HG03442 (cell line): ENCODE results near the gene MAGEA11.
"Not testable (repeated sequence)": the region's sequence is repeated elsewhere in the genome, so short reads cannot be mapped to it uniquely, and the experiment has no call there.

Experiments
- ATAC-seq: cut with Tn5 transposase; IDR thresholded peaks from one replicate; pipeline ENCODE4 v1.9.1; 2021; ENCODE audit warnings: mild to moderate bottlenecking, moderate library complexity; ENCODE audit not compliant: unreplicated experiment

MAGEA11 gene, protein sequence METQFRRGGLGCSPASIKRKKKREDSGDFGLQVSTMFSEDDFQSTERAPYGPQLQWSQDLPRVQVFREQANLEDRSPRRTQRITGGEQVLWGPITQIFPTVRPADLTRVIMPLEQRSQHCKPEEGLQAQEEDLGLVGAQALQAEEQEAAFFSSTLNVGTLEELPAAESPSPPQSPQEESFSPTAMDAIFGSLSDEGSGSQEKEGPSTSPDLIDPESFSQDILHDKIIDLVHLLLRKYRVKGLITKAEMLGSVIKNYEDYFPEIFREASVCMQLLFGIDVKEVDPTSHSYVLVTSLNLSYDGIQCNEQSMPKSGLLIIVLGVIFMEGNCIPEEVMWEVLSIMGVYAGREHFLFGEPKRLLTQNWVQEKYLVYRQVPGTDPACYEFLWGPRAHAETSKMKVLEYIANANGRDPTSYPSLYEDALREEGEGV

DNA sequence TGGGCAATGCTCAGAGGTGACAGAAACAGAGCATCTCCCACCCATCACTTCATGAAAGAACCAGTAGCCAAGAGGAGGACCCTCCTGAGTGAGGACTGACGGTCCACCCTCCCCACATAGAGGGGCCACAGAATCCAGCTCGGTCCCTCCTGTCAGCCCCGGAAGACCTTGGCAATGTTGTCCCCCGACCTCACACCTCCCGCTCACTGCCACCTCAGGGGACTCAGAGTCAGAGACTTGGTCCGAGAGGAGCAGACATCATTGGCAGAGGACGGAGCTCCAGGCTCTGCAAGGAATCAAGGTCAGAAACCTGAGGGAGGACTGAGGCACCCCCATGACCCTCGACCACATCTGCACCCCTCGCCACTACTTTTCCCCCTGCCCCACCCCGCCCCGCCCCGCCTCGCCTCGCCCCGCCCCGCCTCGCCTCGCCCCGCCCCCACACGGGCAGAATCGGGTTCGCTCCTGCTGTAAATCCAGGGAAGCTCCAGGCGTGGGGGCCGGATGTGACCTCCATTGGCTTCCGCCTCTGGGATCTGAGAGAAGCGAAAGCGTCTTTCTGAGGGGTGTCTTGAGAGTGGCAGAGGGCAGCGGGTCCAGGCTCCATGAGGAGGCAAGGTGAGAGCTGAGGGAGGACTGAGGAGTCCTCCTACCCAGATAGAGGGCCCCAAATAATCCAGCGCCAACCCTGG is at the start of gene MAGEA11:
TSS of gene MAGEA11 (plus strand) at position 516 of the 692 bp plus-strand sequence. CDS start 1,100 bp downstream, outside the sequence.
- ATAC-seq = no peak

DNA sequence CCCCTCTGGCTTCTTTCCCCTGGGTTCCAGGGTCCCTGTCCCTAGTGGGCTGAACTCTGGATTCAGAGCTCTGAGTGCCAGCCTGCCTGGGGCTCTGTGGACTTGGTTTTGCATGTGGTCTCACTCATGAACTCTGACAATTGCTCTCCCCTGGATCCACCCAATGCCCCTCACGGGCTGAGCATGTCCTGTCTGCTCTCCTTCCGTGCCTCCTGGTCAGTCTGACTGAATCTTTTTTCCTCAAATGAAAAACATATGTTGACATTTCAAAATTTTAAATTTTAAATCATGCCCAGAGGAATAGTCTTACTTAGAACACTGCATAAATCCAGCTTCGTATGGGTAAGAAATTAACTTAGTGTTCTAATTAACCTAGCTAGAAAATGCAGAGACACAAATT is 36.8 kb upstream of the MAGEA11 start:
- ATAC-seq = not testable (repeated sequence)

DNA sequence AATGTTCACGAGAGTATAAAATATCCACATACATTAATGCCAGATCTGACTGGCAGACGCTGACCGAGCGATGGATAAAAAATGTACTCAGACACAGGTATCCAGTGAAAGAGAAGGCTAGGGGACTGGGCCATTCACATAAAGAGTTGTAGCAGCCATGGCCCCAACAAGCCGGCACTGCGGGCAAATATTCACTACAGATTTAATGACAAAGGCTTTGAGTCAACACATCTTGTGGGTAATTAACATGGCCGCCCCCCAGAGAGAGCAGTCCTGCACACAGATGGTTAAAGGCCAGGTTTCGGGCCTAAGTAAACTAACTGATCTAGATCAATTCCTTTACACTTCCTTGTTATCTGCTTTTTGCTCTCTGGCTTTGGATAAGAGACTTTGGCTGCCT is 36.3 kb upstream of the MAGEA11 start:
- ATAC-seq = not testable (repeated sequence)

DNA sequence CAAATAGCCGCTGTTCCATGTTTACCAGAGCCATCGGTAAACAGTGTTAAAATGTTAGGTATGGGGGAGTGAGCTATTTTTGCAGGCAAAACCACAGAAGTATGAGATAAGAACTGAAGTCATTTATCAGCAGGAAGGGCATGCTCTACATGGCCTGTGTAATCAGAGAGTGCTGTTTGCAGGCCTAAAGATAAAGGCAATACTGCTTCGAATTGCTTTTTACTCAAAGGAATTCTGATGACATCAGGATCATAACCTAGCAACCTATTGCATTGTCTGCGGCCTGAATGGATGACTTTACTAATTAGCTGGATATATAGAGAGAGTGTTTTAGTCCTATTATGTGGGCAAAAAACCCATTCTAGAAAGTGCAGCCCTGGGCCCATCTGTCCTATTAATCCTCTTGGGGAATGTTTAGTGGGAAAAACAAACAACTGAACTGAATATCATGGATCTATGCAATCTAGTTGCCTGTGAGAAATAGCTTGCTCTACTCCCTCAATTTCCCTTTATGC is 32.6 kb upstream of the MAGEA11 start:
- not testable (repeated sequence) for ATAC-seq

DNA sequence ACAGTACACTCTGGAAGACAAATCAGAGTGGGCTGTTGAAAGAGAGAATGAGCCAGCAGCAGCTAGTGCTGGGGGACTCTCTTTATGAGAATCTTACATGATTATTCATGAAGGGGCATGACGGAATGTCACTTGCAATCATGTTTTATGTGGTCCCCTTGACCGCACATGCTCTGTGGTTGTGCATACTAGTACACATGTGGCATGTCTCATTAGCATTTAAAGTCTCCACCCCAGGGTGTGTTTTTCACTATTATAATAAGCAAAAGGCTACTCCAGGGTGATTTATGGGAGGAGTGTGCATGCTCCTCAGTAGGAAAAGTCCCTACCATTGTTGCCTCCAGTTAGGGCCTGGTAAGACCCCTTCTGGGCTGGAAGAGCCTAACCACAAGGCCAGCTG is 30.7 kb upstream of the MAGEA11 start:
- ATAC-seq = no peak

DNA sequence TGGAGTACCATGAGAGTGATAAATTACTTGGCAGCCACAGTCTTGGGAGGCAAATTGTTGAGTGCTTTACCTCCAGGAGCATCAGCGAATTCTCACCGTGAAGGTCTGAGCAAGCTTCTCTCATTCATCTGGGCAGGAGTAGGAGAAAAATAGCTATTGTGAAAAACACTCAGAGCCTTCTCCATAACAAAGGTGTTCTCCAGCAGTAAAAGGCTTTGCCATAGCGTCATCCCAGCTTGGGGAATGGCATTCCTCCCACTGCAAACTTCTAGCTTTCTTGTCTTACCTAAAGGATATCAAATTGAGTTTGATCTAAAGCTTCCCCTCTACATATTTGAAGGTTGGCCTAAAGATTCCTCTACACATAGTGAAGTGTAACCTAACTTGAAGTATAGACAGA is 29.8 kb upstream of the MAGEA11 start:
- ATAC-seq = no peak

DNA sequence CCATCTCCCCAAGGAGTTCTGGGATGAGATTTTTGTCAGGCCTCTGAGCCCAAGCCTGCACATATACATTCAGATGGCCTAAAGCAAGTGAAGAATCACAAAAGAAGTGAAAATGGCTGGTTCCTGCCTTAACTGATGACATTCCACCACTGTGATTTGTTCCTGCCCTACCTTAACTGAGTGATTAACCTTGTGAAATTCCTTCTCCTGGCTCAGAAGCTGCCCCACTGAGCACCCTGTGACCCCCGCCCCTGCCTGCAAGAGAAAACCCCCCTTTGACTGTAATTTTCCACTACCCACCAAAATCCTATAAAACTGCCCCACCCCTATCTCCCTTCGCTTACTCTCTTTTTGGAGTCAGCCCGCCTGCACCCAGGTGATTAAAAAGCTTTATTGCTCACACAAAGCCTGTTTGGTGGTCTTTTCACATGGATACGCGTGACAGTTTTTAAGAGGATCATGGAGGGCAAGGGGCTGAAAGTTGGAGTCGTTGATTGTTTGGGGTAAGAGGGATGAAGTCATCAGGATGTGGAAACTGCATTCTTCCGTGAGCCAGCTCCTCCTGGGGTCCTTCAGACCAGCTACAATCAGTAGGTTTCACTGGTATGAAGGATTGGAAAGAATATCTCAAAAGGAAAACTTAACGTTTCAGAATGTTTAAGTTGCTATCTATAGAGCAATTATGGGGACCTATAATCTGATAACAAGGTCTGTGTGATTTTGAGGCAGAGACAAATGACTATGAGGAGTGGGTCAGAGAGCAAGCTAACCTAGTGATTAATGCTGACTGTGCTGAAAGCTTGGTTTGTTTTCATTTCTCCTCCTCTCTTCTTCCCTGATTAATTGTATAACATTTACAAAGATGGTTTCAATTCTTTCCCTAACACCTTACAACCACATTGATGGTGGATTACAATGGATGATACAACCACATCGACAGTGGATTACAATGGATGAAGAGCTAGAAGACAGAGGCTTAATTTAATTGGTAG is 28.6 kb upstream of the MAGEA11 start:
- ATAC-seq = no peak

DNA sequence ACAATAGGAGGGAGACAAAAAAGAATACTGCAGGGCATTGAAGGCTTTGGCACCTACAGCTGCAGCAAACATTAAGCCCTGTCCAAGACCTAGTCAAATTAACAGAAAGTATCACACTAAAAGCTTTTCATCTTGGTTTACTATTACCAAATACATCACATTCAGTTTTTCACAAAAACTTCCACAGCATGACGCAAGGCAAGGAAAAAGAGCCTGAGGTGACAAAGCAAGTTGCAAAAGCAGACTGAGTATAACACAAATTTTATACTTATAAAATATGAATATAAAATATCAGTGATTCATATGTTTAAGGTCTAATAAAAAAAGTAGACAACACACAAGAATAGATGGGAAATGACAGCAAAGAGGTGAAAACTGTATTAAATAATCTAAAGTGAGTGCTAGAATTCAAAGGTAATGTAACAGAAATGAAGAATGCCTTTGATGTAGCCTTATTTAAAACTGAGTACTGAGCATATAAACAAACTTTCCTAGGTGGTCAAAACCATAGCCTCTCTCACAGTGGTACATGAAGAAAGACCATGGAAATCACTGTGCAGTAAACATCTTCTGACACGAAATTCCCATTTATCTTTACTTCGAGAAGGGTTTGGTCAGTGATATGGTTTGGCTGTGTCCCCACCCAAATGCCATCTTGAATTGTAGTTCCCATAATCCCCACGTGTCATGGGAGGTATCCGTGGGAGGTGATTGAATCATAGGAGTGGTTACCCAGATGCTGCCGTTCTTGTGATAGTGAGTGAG is 27.7 kb upstream of the MAGEA11 start:
- no peak for ATAC-seq

DNA sequence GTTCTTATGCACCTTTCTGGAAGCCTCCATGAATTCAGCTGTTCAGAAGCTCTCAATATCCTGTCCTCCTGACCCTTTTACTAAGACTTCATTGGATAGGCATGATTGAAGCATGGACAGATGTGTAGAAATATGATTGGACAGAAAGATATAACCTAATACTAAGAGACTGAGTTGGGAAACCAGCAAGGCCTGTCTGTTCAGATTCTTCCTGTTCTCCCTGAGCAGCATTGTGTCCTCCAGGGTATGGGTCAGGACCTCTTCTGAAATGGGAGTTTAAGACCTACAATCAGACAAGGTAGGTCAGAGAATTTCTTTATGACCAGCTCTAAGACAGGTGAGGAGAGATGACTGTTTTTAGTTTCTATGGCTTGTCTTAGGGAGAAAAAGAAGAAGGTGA is 23.9 kb upstream of the MAGEA11 start:
- ATAC-seq = no peak

DNA sequence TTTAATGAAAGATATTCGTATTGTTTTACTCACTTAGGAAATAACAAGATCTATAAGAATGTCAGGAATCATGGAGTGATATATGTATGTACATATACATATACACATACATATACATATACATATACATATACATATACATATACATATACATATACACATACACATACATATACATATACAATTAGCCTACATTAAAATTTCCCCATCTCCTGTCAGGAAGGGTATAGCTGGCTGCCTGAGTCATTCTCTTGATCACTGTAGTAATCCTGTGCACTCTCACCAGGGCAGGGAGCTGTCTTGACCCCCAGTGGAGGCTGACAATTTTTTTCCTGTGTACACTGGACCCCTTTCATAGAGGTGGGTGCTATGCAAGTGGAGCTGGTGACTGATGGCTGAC is 23.3 kb upstream of the MAGEA11 start:
- no peak for ATAC-seq

DNA sequence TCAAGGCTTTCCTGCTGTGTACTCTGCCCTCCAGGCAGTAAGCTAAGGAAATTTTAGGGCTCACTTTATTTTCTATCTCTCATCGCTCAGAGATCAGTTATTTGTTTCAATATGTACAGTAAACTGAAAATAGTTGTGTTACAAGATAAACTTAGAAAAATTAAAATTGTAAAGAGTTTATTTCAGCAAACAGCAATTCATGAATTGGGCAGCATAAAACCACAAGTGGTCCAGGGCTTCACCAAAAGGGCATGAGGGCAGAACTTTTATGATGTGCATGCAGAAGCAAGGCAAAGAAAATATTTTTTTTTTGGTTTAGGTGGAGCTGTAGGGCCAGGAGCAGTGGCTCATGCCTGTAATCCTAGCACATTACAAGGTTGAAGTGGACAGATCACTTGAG is 20.1 kb upstream of the MAGEA11 start:
- no peak for ATAC-seq

DNA sequence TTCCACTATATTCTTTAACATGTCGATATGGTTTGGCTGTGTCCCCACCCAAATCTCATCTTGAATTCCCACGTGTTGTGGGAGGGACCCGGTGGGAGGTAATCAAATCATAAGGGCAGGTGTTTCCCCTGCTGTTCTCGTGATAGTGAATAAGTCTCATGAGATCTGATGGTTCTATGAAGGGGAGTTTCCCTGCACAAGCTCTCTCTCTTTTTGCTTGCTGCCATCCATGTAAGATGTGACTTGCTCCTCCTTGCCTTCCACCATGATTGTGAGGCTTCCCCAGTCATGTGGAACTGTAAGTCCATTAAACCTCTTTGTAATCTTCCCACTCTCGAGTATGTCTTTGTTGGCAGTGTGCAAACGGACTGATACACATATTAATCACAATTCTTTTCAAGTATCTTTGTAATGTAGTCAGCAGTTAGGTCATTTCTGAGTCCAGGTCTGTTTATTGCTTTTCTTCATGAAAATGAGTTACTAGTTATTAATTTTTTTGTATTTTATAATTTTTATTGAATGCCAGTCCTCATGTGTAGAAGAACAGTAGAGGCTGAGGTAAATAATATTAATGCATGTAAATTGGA is 19.1 kb upstream of the MAGEA11 start:
- not testable (repeated sequence) for ATAC-seq

DNA sequence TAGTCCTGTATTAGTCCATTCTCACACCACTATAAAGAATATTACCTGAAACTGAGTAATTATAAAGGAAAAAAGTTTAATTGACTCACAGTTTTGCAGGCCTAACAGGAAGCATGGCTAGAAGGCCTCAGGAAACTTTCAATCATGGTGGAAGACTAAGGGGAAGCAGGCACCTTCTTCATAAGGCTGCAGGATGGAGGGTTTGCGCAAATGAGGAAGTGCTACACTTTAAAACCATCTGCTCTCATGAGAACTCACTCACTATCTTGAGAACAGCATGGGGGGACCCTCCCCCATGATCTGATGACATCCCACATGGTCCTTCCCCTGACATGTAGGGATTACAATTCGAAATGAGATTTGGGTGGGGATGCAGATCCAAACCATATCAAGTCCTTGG is 12.1 kb upstream of the MAGEA11 start:
- ATAC-seq = no peak

DNA sequence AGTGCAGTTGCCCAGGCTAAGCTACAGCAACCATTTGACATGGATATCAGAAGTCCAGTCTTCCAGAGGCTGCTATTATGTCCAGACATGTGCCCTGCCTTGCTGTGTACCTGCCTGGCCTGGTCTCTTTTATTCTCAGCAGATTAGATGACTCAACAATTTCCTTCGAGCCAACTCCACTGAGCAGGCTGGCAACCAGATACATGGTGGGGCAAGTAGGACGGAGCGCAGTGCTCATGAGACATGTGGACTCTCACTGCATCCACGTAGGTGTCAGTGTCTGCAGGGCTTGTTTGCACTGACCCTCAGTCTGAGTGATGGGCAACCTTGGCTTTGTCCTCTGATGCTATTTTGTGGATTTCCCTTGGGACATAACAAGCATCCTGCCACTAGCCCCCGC is 7.2 kb upstream of the MAGEA11 start:
- ATAC-seq = no peak

DNA sequence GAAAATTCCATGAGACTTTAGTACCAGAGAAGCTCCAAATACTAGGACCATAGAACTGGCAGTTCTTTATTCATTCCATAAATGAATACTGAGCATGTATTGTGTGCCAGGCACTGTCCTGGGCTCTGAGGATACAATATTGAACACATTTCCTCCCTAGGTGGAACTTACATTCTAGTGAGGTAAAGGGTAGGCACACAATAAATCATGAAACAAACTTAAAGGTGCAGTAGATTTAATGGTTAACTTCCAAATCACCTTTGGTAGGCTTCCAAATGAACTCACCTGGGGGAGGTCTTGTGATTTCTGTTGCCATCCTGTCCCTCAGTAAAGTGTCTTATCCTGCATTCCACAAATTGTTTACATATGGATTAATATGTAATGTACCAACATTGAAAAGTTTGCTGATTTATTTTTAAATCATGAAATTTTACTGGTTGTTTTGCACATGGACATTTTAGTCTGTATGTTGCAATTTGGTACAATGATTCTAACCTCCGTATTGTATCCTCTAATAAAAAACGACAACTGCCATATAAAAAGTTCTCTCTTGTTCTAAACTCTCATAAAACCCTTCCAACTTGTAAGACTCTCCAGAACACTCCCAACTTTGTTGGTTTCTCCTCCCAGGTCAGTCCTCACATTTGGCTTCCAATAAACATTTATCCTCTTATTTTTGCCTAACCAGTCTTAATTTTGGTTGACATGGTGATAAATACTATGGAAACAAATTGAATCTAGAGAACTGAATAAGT is 4.5 kb upstream of the MAGEA11 start:
- no peak for ATAC-seq

DNA sequence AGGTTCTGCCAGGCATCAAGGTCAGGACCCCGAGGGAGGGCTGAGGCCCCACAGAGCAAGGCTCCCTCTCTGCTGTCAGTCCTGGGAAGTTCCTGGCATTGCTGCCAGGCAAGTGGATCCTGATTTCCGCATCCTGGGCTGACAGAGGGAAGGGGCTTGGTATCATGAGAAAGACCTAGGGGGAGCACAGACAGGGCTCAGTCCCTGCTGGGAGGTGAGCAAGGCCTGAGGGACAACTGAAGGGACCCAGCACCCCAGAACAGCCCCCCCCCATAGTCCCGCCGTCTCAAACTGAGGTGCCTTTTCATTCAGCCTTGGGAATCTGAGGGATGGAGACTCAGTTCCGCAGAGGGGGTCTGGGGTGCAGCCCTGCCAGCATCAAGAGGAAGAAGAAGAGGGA is 971 bp downstream of the MAGEA11 start:
- ATAC-seq = no peak

DNA sequence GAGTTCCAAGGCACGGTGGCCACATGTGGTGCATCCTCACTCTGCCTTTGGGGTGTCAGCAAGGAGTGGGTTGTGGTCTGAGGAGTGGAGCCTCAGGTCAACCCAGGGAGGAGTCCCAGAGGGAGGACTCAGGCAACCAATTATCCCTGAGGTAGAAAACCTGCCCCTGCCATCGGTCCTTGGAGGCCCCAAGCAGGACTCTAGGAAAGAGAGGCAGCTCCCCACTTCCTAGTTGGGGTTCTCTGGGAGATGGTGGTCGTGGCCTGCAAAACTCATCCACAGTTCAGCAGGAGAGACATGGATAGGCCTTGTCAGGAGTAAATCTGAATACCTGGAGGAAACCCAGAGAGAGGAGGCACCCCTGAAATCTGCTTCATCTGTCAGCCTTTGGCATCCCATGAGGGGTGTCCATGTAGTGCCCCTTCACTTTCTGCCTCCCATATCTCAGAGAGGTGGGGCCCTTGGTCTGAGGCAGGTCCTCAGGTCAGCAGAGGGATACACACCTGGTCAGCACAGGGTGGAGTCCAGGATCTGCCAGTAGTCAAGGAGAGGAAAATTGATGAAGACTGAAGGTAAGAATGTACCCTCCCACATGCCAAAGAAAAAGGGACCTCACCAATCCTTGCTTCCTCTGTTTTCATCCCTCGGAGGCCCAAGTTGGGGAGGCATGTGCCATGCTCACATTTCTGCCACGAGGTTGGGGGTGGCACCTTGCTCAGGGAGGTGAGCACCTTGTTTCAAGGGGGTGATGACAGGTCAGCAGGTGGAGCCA is 1.6 kb downstream of the MAGEA11 start:
- no peak for ATAC-seq

DNA sequence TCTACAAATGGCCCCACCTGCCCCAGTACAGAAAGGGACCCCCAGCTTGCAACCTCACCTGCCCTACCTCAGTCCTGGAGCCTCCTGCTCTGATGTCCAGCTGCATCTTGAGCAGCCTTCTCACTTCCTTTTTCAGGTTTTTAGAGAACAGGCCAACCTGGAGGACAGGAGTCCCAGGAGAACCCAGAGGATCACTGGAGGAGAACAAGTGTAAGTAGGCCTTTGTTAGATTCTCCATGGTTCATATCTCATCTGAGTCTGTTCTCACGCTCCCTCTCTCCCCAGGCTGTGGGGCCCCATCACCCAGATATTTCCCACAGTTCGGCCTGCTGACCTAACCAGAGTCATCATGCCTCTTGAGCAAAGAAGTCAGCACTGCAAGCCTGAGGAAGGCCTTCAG is 3.6 kb downstream of the MAGEA11 start:
- no peak for ATAC-seq
